AG09319 (cell line): ENCODE results near the gene EXT2.

Experiments used
- DNase-seq: peaks from one replicate; pipeline ENCODE4 v3.0.0-alpha.2; 2010; ENCODE audit warnings: low read depth; ENCODE audit errors: extremely low read depth
- CTCF ChIP-seq: IDR thresholded peaks from 2 replicates; pipeline ENCODE4 v1.5.1; 2011; ENCODE audit warnings: low read depth, mild to moderate bottlenecking, inconsistent platforms, low read length, moderate library complexity

EXT2 gene

GRCh38 chr11:44250421-44250820, 154.9 kb downstream of the EXT2 start:
- no peak for TF ChIP-seq CTCF
- no peak for DNase-seq

GRCh38 chr11:44252999-44253602, 157.6 kb downstream of the EXT2 start:
- TF ChIP-seq CTCF, result no peak
- no peak for DNase-seq

- no peak for TF ChIP-seq CTCF
- DNase-seq, result no peak
Observed at GRCh38 chr11:44255406-44256071, 160.1 kb downstream of the EXT2 start.

- no peak for DNase-seq
- no peak for TF ChIP-seq CTCF
Observed at GRCh38 chr11:44256673-44257291, 161.3 kb downstream of the EXT2 start.

- no peak for TF ChIP-seq CTCF
- no peak for DNase-seq
Observed at GRCh38 chr11:44257338-44258189, 162.1 kb downstream of the EXT2 start.

GRCh38 chr11:44258190-44258489, 162.7 kb downstream of the EXT2 start:
- DNase-seq, result no peak
- no peak; the same call in 1 of the 2 replicates for TF ChIP-seq CTCF
